NCI-H1436 treated with DMSO at 0.1 percent for 48 hours (cell line): Measurements from ENCODE around the gene ZNF611.
"Not testable (repeated sequence)": the region's sequence is repeated elsewhere in the genome, so short reads cannot be mapped to it uniquely, and the experiment has no call there.

ENCODE experiments used
- DNase-seq: peaks from one replicate; lab custom pipeline; 2025; lab: John Stamatoyannopoulos, UW

ZNF611 gene

GRCh38 chr19:52679598-52679997 lies 55.2 kb downstream of the ZNF611 start:
- DNase-seq, result no peak

- DNase-seq, result not testable (repeated sequence)
These were observed 59.6 kb downstream of the ZNF611 start for GRCh38 chr19:52675239-52675638.

GRCh38 chr19:52673014-52673413 lies 61.8 kb downstream of the ZNF611 start:
- DNase-seq, result no peak

GRCh38 chr19:52670046-52670445 lies 64.8 kb downstream of the ZNF611 start:
- DNase-seq, result no peak

- DNase-seq, result no peak
These were observed 65.3 kb downstream of the ZNF611 start for GRCh38 chr19:52669586-52669985.

DNA sequence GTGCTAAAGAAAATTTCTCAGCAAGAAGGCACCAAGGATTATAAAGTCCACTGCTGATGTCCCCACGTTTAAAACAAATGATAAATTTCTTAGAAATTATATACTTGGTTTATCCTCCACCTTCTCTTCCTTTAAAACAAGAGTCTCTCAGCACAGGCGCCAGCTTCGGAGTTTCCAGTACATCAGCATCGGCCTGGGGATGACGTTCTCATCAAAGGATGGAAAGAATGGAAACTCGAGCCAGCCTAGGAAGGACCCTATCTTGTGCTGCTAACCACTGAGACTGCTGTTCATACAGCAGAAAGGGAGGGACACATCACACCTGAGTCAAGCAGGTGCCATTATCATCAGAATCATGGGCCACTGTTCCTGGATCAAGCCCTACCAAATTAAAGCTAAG lies 66.9 kb downstream of the ZNF611 start:
- DNase-seq, result no peak

GRCh38 chr19:52666506-52666905 lies 68.3 kb downstream of the ZNF611 start:
- no peak for DNase-seq

GRCh38 chr19:52665529-52665928 lies 69.3 kb downstream of the ZNF611 start:
- no peak for DNase-seq

DNA sequence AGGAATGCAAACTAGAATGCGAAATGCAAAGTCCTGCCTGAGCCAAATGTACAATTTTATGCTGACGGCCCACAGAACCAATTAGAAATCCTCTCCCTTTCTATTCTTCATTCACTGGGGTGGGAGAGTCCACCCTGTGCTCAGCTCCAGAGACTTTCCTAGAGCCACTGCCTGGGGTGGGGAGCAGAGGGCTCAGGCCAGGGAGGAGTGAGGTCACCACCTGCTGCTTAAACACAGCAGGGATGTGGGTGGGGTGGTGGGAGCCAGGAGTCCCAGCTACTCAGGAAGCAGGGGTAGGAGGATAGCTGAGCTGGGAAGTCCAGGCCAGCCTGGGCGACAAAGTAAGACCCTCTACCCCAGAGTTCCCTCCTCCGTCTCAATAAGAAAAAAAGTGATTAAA lies 69.8 kb downstream of the ZNF611 start:
- DNase-seq, result no peak

GRCh38 chr19:52664461-52664860 lies 70.4 kb downstream of the ZNF611 start:
- DNase-seq, result no peak

DNA sequence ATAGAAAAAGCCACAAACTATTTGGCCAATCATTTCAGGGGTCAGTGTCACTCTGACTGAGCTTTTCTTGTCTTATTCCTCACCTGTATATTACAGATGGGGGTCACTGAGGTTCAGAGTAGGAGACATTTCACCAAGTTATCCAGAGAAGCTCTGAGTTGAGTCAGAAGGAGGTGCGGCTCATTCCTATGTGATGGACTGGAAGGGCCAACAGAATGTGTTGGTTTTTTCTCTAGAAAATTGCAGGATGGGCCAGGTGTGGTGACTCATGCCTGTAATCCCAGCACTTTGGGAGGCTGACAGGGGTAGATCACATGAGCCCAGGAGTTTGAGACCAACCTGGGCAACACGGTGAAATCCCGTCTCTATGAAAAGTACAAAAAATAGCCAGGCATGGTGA lies 72.2 kb downstream of the ZNF611 start:
- DNase-seq, result no peak

GRCh38 chr19:52660981-52661380 lies 73.9 kb downstream of the ZNF611 start:
- DNase-seq, result no peak

DNA sequence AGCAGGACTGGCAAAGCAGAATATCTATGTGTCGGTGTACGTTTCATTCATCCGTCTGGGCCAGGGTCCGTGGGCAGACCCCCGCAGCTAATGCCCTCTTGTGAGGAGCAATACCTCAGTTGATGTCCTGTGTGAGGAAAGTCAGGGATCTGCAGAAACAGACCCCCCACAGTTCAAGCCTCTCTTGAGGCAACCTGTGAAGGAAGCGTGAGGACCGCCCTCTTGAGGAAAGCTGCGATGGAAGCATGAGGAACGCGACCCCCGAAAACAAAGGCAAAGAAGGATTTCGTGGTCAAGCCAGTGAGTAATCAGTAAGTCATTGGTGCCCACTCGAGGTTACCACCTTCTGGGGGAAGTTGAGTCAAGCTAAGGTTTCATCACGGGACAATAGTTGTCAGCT lies 75.8 kb downstream of the ZNF611 start:
- no peak for DNase-seq

GRCh38 chr19:52658595-52658994 lies 76.2 kb downstream of the ZNF611 start:
- DNase-seq, result no peak

GRCh38 chr19:52653161-52653560 lies 81.7 kb downstream of the ZNF611 start:
- no peak for DNase-seq
